HG03097 (cell line): ENCODE results near the gene TGFBR3.

Source experiments
- ATAC-seq: cut with Tn5 transposase; IDR thresholded peaks from one replicate; pipeline ENCODE4 v1.9.1; 2021; ENCODE audit not compliant: unreplicated experiment, low FRiP score

TGFBR3 gene

DNA sequence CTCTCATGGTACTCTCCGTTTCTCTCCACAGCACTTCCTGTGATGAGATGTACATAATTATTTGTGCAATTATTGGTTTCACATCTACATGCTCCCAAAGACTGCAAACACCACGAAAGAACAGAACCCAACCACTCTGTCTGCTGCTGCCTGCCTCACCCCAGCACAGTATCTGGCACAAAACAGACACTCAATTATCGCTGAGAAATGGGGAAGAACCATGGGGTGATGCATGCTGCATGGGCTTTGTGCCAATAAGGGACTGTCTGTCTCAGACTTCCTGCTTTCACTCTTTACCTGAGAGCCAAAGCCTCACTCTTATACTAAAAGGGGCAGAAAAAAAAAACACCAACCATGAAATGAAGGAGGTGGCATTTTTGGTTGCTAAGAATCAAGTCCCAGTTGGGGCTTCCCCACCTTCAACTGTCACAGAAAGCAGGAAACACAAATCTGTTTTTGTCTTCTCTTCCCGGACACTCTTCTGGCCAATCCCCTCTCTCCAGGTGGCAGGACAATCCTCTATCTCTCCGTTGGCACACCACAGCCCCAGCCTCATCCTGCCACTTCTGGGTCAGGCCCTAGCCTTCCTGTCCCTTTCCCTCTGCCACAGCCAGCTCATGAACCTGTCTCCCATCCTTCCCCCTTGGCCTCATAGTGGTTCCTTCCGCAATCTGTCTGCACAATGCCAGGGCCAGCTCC is 82.0 kb downstream of the TGFBR3 start:
- ATAC-seq = peak; percentile 61

GRCh38 chr1:91803123-91803522 is 82.8 kb downstream of the TGFBR3 start:
- no peak for ATAC-seq

- ATAC-seq = no peak
Observed at GRCh38 chr1:91801496-91802115, 84.3 kb downstream of the TGFBR3 start.

DNA sequence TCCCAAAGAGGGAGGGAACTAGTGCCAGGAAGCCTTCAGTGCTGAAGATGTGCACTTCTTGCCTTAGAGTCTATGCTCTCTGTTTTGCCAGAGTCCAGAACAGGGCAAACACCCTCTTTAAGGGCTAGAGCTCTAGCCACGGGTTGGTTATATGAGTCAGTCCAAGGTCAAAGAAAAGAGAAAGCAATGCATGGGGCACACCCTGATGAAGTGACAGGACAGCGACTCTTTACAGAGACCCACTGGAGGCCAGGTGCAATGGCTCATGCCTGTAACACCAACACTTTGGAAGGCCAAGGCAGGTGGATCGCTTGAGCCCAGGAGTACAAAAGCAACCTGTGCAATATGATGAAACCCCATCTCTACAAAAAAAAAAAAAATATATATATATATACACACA is 86.1 kb downstream of the TGFBR3 start:
- ATAC-seq = no peak

DNA sequence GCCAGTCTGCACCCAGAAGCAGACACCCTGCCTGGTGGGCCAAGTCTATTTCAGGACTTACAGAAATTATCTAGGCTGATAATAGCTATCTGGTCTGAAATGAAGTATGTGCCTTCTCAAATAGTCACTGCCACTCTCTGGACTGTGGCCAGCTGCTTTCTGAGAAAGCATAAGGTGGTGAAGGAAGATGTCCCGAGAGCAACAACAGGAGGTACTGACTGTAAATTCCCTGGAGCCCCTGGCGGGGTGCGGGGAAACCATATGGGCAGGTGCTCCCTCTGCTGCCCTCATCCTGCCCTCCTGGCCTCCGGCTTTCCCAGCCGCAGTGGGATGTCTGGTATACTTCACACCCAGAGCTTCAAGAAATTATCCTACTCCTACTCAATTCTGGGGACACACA is 86.8 kb downstream of the TGFBR3 start:
- ATAC-seq = no peak

GRCh38 chr1:91798740-91799139 is 87.2 kb downstream of the TGFBR3 start:
- no peak for ATAC-seq

- no peak for ATAC-seq
Observed at GRCh38 chr1:91798241-91798648, 87.7 kb downstream of the TGFBR3 start.

DNA sequence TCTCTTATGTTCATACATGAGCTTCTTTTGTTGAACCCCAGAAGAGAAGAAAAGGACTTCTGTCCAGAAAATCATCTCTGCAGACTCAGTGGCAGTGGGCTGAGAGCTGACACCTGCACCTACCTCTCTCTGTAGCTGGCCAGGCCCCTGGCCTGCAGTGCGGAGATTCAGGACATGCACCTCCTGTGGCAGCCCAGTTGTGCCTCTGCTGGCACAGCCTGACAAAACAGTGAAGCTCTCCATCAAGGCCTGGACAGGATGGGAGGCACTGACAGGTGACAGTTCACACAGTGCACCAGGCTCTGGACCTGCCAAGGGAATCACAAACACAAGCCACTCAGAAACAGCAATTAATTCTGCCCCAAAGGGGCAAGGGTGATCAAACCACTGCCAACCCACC is 88.8 kb downstream of the TGFBR3 start:
- no peak for ATAC-seq

DNA sequence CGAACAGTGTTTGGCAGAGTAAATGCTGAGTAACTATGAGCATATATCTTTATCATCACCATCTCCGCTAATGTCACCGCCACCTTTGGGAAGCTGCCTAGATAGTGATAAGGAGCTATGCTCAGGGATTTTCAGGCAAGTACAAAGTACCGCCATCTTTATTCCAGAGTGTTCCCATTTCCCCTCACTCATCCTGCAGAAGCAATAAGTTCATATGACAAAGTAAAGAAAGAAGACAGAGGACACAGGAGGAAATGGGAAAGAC is 89.6 kb downstream of the TGFBR3 start:
- no peak for ATAC-seq

- ATAC-seq = no peak
Observed at GRCh38 chr1:91795591-91796389, 90.2 kb downstream of the TGFBR3 start.

- no peak for ATAC-seq
Observed at GRCh38 chr1:91793877-91794276, 92.1 kb downstream of the TGFBR3 start.

DNA sequence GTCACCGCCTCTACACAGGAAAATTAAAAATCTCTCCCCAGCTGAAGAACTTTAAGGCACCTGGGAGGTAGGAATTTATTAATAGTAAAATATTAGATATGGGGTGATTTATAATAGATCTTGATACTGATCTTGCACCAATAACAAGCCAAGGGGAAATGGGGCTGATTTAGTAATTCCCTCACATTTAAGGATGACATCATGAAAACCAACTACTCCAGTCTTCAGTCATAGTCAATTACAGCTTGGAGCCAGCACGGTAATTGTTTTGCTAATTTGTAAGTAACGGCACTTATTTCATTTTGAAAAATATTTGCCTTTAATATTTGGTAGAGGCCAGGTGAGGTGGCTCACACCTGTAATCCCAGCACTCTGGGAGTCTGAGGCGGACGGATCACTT is 92.8 kb downstream of the TGFBR3 start:
- no peak for ATAC-seq

DNA sequence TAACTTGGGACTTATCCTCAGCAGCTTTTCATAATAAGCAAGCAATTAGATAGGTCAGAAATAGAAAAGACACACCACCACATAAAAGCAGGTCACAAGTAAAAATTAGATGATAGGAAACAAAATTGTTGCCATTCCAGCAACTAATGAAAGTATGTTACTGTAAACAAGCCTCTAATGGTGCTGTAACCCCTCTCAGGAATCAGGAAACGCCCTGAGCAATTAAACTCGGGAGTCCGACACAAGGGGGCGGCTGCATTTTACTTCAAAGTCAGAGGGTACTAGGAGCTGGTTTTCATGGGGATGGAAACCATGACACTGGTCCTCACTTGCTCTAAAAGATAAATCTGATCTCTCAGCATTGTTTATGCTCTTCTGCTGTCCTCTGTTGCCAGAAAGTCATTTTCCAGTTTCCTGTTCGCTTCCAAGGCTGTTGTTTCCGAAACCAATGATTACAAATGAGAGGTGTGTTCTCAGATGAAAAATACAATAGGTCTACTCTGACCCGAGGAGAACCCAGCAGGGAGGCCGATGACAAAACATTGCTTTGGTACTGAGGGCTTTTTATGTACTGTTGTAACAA is 93.4 kb downstream of the TGFBR3 start:
- no peak for ATAC-seq

DNA sequence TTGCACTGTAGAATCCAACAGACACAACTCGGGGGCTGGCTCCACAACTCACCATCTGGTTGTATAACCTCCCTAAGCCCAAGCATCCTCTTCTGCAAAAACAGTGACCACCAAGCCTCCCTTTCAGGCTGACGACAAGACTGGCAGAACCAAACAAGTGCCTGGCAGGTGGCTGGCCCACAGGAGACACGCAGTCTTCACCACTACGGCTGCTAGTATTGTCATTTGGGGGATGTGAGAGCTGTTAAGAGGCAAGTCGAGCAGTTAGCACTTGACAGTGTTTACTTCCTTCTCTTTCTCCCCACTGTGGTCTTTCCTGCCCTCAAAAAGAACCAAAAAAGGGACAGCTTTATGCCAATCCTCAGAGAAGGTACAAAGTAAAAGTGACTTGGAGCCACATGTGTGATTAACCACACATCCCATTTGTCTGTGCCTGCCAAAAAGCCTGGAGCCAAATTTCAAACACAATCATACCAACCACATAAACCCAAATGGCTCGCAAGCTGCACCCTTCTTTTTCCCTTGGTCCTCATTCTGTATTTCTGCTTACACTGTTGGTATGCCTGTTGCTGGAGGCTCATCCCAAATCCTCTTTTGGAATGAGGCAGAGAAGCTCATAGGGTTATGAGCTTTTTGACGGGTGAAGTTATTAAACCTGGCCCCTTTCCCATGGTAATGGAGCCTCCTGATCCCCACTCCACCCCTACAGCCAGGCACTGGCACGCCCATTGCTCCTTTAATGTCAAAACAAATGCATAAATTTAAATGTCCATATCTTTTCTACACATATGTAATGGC is 94.1 kb downstream of the TGFBR3 start:
- no peak for ATAC-seq

DNA sequence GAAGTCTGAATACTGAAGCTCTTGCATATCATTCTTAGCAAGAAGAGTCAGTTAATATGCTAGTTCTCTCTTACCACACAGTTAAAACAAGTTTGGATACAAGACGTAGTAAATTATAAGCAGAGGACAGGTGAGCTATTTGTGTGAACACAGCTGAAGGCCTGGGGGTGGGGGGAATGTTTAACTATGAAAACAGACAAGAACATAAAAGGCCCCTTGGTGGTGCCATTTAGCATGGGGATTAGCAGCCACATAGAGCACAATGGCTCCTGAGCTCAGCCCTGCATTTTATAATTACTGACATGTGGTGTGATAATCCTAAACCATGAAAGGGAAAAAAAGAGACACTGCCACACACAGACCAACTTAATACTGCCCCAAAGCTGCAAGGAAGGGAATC is 94.8 kb downstream of the TGFBR3 start:
- ATAC-seq = no peak

DNA sequence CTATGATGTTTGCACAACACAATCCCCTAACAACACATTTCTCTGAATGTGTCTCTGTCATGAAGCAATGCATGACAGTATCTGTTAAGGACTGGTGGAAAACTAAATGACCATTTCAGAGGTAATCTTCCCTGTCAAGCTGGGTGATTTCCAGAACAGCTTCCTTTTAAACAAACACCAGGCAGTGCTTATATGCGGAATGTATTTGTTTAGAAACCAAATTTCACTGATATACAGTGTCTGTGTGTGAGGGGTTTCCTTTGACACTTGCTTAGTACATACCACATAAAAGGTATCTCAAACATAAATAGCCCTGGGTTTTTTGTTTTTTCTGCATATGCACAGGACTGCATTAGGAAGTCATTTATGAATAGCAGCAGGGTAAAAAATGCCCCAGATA is 95.6 kb downstream of the TGFBR3 start:
- ATAC-seq = no peak

- no peak for ATAC-seq
Observed at GRCh38 chr1:91789273-91789997, 96.5 kb downstream of the TGFBR3 start.

- ATAC-seq = no peak
Observed at GRCh38 chr1:91787919-91788318, 98.0 kb downstream of the TGFBR3 start.

DNA sequence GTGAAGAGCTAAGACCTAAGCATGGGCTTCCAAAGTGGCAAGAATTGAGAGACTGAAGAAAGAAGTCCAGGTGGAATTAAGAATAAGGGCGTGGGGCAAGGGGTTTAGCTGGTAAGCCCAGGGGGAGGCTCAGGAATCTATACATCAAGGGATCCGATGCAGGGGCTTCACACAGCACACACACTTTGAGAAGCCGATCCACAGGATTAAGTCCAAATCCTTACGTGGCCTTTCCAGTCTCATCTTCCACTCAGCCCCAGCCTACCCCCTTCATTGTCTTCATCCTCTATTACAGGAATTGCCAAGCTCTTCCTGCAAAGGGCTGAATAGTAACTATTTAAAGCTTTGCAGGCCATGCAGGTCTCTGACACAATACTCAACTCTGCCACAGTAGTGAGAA is 101.3 kb downstream of the TGFBR3 start:
- ATAC-seq = no peak

DNA sequence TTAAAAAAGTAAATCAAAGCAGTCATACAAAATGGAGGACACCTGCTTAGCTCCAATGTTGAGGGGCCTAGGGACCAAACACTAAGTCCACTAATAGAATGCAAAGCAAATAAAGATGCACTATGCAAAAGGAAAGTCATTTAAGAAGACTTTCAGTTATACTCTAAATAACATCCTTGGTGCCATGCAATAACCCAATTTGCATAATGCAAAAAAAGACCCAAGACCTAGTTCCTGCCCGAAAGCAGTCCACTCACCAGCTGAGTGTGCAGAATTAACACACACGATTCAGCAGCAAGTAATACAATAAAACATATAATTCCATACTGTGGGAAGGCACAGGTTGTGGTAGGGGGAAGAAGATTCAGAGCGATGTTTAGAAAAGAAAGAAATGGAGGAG is 101.8 kb downstream of the TGFBR3 start:
- no peak for ATAC-seq
